ENCODE measurements around the gene CPM.

GRCh38 chr12:68890701-68891113 is 42.3 kb downstream of the CPM start:
- TF ChIP-seq MAX (IDR thresholded peaks at IDR 0.05; ENCODE audit: insufficient read depth, insufficient read length) (no peak), CTCF (IDR thresholded peaks at IDR 0.05; ENCODE audit: extremely low read depth in 1 of 2, insufficient read depth in 1 of 2, low read depth in 1 of 2, low read length in 2 of 2) (no peak), EZH2 (IDR thresholded peaks at IDR 0.05; ENCODE audit: borderline replicate concordance, low read depth, low read length, severe bottlenecking) (no peak), POLR2AphosphoS5 (IDR thresholded peaks at IDR 0.05; ENCODE audit: insufficient read depth, low read depth, low read length) (no peak), JUN (IDR thresholded peaks at IDR 0.05; ENCODE audit: borderline replicate concordance, insufficient read depth, insufficient read length, low read depth) (no peak), MYC (IDR thresholded peaks at IDR 0.05; ENCODE audit: low read depth, low read length) (no peak), GATA2 (IDR thresholded peaks at IDR 0.05; ENCODE audit: insufficient read depth, insufficient read length, low read depth, low read length) (no peak), POLR2A (IDR thresholded peaks at IDR 0.05; ENCODE audit: low read depth, low read length) (no peak), FOS (IDR thresholded peaks at IDR 0.05; ENCODE audit: borderline replicate concordance, insufficient read depth, low read length) (no peak)
